Fibroblast of lung (primary cell): ENCODE data around the gene VARS2. TPM values are rescaled to one million over a fixed set of nuclear protein-coding genes. Genes with fewer than 3 reads are reported as not detected.

Source experiments
- DNase-seq, 2 donors: peaks; one replicate each; pipeline versions ENCODE4 v3.0.0 to v3.0.0-alpha.2; 2010; ENCODE audit warnings: low read depth in 2 of 2
- H2AFZ ChIP-seq: 2 replicates; pipeline ENCODE4 v1.5.1; 2012; ENCODE audit warnings: low read length, control low read depth, inconsistent platforms
- H3K27ac ChIP-seq: 2 replicates; pipeline ENCODE4 v1.5.1; 2011; ENCODE audit warnings: low read length, control low read depth; ENCODE audit not compliant: insufficient read depth
- H3K27me3 ChIP-seq: 2 replicates; pipeline ENCODE4 v1.5.1; 2011; ENCODE audit warnings: mild to moderate bottlenecking, low read length; ENCODE audit not compliant: control insufficient read depth, insufficient read depth
- H3K36me3 ChIP-seq: 2 replicates; pipeline ENCODE4 v1.5.1; 2011; ENCODE audit warnings: low read length; ENCODE audit not compliant: control insufficient read depth, insufficient read depth
- H3K4me1 ChIP-seq: 2 replicates; pipeline ENCODE4 v1.5.1; 2011; ENCODE audit warnings: low read length; ENCODE audit not compliant: control insufficient read depth, insufficient read depth; ENCODE audit errors: extremely low read depth
- H3K4me2 ChIP-seq: 2 replicates; pipeline ENCODE4 v1.5.1; 2011; ENCODE audit warnings: low read length, control low read depth; ENCODE audit not compliant: insufficient read depth; ENCODE audit errors: extremely low read depth
- H3K4me3 ChIP-seq, 4 experiments: fragments of 200-600 bp in 1 of 4; sonication (generic) in 1 of 4; replicated peaks in 1 of 4; 2 replicates each; pipeline ENCODE4 v1.5.1; 2011 to 2016; ENCODE audit warnings: low read length in 4 of 4, low read depth in 3 of 4, mild to moderate bottlenecking in 3 of 4, control low read depth in 2 of 4, inconsistent platforms in 1 of 4, mixed read lengths in 1 of 4; ENCODE audit not compliant: insufficient read depth in 1 of 4; ENCODE audit errors: control extremely low read depth in 1 of 4
- H3K79me2 ChIP-seq: 2 replicates; pipeline ENCODE4 v1.5.1; 2012; ENCODE audit warnings: mild to moderate bottlenecking, low read length, inconsistent platforms; ENCODE audit not compliant: control insufficient read depth, insufficient read depth
- H3K9ac ChIP-seq: 2 replicates; pipeline ENCODE4 v1.5.1; 2011; ENCODE audit warnings: mild to moderate bottlenecking, low read length, control low read depth; ENCODE audit not compliant: insufficient read depth
- H3K9me3 ChIP-seq: 2 replicates; pipeline ENCODE4 v1.5.1; 2012; ENCODE audit warnings: low read depth, low read length; ENCODE audit not compliant: control insufficient read depth, insufficient read depth
- H4K20me1 ChIP-seq: 2 replicates; pipeline ENCODE4 v1.5.1; 2011; ENCODE audit warnings: low read length; ENCODE audit not compliant: control insufficient read depth, insufficient read depth; ENCODE audit errors: extremely low read depth
- EZH2 ChIP-seq: IDR thresholded peaks from 2 replicates; pipeline ENCODE4 v1.5.1; 2012; ENCODE audit warnings: low read length, control low read depth, mild to moderate bottlenecking; ENCODE audit errors: missing control alignments
- polyA plus RNA-seq, 2 donors: library from polyadenylated mRNA; depleted of rRNA in 1 of 2; stranded (reverse) in 1 of 2; unstranded in 1 of 2; fragments of >200 nt; gene quantifications; 2 replicates each; pipeline ENCODE4 v1.2.1, GENCODE V29; 2011 to 2012; ENCODE audit warnings: missing spikeins in 1 of 2
- total RNA-seq: library from RNA; depleted of rRNA; stranded (reverse); fragments of >200 nt; gene quantifications from 2 replicates; pipeline ENCODE4 v1.2.1, GENCODE V29; 2014
- TF ChIP-seq, protein P1 (sequence below), 2 donors: IDR thresholded peaks in 1 of 2; conservative IDR thresholded peaks in 1 of 2; 1 replicate in 1 of 2; 2 replicates in 1 of 2; pipeline ENCODE4 v1.5.1; 2011 to 2012; ENCODE audit warnings: low read length in 2 of 2, control low read depth in 1 of 2, inconsistent platforms in 1 of 2, low read depth in 1 of 2, mild to moderate bottlenecking in 1 of 2

Gene VARS2
- total and polyA plus RNA-seq, 2 donors (not counting 1 experiment from before 2014, with no cell fraction given), result 6.8 to 20.5 TPM

GRCh38 chr6:30884521-30885480 lies 29.2 kb upstream of the VARS2 start:
- Histone ChIP-seq H2AFZ (peak overlapping the region; percentile 19), H3K79me2 (no peaks in the 10 kb centered on the region), H3K27me3 (no peaks in the 10 kb centered on the region), H3K27ac (no peak overlapping the region), H3K9ac (peak overlapping the region; percentile 57), H3K36me3 (no peaks in the 10 kb centered on the region), H4K20me1 (no peaks in the 10 kb centered on the region), H3K4me1 (peaks cover 23% of the 10 kb centered on the region), H3K4me3 (peak overlapping the region; percentile 44 to 81 (median 60)), H3K4me2 (peak overlapping the region; percentile 83), H3K9me3 (no peaks in the 10 kb centered on the region)
- peak in 1 of 2 donors; percentile 40 for DNase-seq
- TF ChIP-seq EZH2, result no peak
- TF ChIP-seq, protein P1, sequence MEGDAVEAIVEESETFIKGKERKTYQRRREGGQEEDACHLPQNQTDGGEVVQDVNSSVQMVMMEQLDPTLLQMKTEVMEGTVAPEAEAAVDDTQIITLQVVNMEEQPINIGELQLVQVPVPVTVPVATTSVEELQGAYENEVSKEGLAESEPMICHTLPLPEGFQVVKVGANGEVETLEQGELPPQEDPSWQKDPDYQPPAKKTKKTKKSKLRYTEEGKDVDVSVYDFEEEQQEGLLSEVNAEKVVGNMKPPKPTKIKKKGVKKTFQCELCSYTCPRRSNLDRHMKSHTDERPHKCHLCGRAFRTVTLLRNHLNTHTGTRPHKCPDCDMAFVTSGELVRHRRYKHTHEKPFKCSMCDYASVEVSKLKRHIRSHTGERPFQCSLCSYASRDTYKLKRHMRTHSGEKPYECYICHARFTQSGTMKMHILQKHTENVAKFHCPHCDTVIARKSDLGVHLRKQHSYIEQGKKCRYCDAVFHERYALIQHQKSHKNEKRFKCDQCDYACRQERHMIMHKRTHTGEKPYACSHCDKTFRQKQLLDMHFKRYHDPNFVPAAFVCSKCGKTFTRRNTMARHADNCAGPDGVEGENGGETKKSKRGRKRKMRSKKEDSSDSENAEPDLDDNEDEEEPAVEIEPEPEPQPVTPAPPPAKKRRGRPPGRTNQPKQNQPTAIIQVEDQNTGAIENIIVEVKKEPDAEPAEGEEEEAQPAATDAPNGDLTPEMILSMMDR (conservative IDR thresholded peaks at IDR 0.05 in 1 of 2, IDR thresholded peaks at IDR 0.05 in 1 of 2; ENCODE audit: low read depth in 1 of 2, low read length in 2 of 2), result no peak

- H3K9ac ChIP-seq, result peak overlapping the region; percentile 13
- no peaks in the 10 kb centered on the region for H3K9me3 ChIP-seq
- DNase-seq, result peak in 1 of 2 donors; percentile 32
- TF ChIP-seq, protein P1 (conservative IDR thresholded peaks at IDR 0.05 in 1 of 2, IDR thresholded peaks at IDR 0.05 in 1 of 2; ENCODE audit: low read depth in 1 of 2, low read length in 2 of 2), result no peak
- no peak for TF ChIP-seq EZH2
- peak overlapping the region; percentile 83 for H3K4me2 ChIP-seq
- H3K4me1 ChIP-seq, result peaks cover 23% of the 10 kb centered on the region
- no peak overlapping the region for H3K27ac ChIP-seq
- H3K4me3 ChIP-seq, result peak overlapping the region; percentile 44 to 81 (median 60)
- H4K20me1 ChIP-seq, result no peaks in the 10 kb centered on the region
- no peaks in the 10 kb centered on the region for H3K36me3 ChIP-seq
- H3K27me3 ChIP-seq, result no peaks in the 10 kb centered on the region
- H3K79me2 ChIP-seq, result no peaks in the 10 kb centered on the region
- peak overlapping the region; percentile 2 for H2AFZ ChIP-seq
Observed at GRCh38 chr6:30885481-30885998, 28.5 kb upstream of the VARS2 start.
